OCI-M2 (cell line): ENCODE measurements around the gene PDAP1.
"Not testable (repeated sequence)": the region's sequence is repeated elsewhere in the genome, so short reads cannot be mapped to it uniquely, and the experiment has no call there.

Experiments used
- DNase-seq: peaks from one replicate; lab custom pipeline; 2025; ENCODE audit not compliant: unreplicated experiment; lab: John Stamatoyannopoulos, UW

PDAP1 gene

DNA sequence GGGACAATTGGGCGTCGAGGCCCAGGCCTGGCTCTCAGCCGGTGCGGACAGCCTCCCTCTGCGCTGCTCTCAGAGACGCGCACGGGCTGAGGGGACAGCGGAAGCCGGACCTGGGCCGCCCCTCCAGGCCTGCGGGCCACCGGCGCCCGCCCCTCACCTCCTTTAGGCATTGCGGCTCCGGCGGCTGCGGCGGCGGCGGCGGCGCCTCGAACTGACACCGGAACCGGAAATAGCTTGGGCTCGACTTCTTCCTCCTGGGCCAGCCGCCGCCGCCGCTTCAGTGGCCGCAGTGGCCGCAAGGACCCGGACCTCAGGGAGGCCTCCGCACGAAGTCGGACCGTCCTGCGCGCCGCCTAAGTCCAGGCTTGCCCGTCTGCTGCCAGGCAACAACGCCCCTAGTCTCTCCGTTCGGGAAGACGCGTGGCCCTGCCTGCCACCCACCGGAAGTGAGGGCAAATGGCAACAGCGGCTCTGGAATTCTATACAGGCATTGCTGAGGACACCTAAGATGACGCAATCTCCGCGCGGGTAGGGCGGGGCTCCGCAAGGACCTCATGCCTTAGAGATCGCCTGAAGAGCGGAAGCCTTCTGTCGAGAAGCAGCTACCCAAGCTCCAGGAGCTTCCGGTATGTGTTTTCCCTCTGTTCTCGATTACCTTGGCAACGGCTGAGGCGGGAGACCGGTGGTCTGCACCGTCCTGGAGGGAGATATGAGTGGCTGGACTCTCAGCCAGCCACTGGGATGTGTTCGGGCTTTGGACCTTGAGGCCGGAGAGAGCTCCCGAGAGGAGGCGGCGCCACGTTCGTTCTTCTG is at the start of gene PDAP1, which contains the start of gene BUD31:
PDAP1 (minus strand) TSS at position 219 of the 813 bp plus-strand sequence; CDS start at position 170, 49 bp downstream.
BUD31 (plus strand) TSS at position 591 of the 813 bp plus-strand sequence. CDS start 2,124 bp downstream, outside the sequence.
- peak; percentile 64 for DNase-seq

GRCh38 chr7:99457650-99458493 is 49.5 kb upstream of the PDAP1 start:
- DNase-seq = no peak

GRCh38 chr7:99457050-99457649 is 48.8 kb upstream of the PDAP1 start:
- DNase-seq = no peak

DNA sequence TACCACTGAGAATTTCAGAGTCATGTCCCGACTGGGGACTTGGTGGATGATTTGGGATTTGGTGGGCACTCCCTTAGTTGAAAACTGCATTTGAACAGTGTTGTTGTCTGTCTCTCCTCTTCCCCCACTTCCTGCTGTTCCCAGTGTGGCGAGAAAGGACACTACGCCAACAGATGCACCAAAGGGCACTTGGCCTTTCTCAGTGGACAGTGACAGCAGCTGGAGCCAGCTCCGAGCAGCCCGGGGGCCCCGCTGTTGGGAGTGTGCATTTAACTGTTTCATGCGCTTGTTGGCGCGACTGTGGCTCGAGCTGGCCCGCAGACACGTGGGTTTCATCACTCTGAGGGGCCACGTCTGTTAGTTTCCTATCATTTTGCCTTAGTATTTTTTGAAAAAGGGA is 47.9 kb upstream of the PDAP1 start:
- no peak for DNase-seq

- DNase-seq = no peak
Measured at GRCh38 chr7:99455874-99456273, 47.5 kb upstream of the PDAP1 start.

- DNase-seq = no peak
Measured at GRCh38 chr7:99453105-99453504, 44.7 kb upstream of the PDAP1 start.

GRCh38 chr7:99452541-99452940 is 44.1 kb upstream of the PDAP1 start:
- DNase-seq = no peak

- DNase-seq = no peak
Measured at GRCh38 chr7:99451936-99452335, 43.5 kb upstream of the PDAP1 start.

- DNase-seq = no peak
Measured at GRCh38 chr7:99449326-99449725, 40.9 kb upstream of the PDAP1 start.

- DNase-seq = no peak
Measured at GRCh38 chr7:99448855-99449254, 40.5 kb upstream of the PDAP1 start.

DNA sequence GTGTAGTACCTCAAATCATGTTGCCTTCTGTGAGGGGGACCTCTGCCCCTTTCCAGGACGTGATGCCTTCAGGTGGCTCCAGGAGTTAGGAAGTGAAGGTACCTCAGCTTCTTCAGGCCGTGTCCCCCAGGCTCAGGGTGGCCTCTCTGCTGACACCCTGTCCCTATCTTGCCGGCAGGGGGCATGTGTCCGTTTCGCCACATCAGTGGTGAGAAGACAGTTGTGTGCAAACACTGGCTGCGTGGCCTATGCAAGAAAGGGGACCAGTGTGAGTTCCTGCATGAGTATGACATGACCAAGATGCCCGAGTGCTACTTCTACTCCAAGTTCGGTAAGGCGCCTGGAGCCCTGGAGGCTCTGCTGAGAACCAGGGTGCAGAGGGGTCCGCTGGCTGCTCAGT is 39.5 kb upstream of the PDAP1 start:
- no peak for DNase-seq

DNA sequence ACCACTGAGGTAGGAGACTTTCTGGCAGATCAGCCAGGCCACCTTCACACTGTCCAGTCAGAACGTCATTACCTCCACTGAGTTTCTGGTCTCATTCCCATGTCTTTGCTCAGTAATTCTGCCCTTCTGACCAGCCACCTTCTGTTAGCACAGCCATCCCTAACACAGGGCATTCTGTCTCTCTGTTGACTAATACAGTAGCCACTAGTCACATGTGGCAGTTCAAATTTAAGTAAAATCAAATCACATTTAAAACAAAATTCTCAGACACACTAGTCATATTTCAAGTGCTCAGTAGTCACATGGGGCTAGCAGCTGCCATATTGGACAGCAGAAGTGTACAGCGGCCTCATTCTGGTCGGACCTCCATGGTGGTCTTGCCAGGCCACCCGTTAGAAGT is 37.7 kb upstream of the PDAP1 start:
- DNase-seq = no peak

- DNase-seq = no peak
Measured at GRCh38 chr7:99440195-99440594, 31.8 kb upstream of the PDAP1 start.

DNA sequence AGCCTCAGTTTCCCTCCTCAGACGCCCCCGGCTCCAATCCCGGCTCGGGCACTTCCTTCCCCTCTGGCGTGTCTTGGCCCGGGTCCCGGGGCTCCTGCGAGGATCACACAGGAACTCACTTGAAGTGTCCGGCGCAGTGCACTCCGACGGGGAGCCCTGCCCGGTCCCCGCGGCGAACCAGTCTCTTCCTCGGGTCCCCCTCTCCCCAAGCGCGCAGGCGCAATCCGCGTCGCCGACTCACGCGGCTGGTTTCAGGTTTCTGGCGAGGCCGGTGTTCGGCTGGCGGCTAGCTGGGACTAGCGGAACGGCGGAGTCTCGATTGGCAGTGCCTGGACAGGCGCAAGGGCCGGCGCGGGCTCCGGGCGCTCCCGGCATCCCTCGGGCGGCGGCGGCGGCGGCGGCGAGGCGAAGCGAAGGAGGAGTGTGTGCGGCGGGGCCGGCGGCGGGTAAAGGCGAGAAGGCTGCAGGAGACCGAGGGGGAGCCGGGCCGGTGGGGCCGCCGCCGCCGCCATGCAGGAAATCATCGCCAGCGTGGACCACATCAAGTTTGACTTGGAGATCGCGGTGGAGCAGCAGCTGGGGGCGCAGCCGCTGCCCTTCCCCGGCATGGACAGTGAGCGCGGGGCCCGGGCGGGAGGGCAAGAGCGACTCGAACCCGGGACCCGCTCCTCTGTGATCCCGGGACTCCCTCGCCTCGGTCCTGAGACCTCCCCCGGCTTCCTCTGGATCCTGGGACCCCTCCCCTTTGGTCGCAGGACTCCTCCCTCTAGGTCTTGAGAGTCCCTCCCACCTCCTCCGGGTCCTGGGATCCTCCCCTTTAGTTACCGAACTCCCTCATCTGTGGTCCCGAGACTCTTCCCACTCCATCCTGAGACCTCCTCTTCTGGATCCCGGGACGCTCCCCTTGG is 30.4 kb upstream of the PDAP1 start, which contains the start of the genes CPSF4 and PTCD1:
CPSF4 (plus strand) TSS at position 371 of the 908 bp plus-strand sequence; CDS start at position 511, 140 bp downstream.
PTCD1 (minus strand) TSS at position 226 of the 908 bp plus-strand sequence. CDS start 3,556 bp downstream, outside the sequence.
- DNase-seq = peak; percentile 23

- no peak for DNase-seq
Measured at GRCh38 chr7:99437946-99438572, 29.7 kb upstream of the PDAP1 start.

GRCh38 chr7:99433158-99433557 is 24.8 kb upstream of the PDAP1 start:
- DNase-seq = no peak

GRCh38 chr7:99431756-99432540 is 23.6 kb upstream of the PDAP1 start:
- not testable (repeated sequence) for DNase-seq

DNA sequence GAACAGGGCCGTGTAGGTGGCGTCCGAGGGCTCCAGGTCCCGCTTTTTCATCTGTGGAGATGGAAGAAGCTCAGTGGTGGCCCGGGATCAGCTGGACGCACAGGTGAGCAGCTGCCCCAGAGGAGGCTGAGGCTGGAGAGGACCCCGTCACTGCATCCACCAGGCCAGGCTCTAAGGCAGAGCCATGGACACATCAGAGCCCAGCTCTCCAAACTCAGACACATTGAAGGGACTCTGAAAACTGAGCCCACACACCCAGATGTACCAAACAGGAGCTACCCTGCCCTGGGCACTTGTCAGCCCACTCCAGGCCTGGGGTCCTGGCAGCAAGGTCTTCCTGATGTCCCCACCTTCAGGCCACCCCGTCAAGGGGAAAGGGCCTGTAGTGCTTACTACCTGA is 21.4 kb upstream of the PDAP1 start:
- no peak for DNase-seq

DNA sequence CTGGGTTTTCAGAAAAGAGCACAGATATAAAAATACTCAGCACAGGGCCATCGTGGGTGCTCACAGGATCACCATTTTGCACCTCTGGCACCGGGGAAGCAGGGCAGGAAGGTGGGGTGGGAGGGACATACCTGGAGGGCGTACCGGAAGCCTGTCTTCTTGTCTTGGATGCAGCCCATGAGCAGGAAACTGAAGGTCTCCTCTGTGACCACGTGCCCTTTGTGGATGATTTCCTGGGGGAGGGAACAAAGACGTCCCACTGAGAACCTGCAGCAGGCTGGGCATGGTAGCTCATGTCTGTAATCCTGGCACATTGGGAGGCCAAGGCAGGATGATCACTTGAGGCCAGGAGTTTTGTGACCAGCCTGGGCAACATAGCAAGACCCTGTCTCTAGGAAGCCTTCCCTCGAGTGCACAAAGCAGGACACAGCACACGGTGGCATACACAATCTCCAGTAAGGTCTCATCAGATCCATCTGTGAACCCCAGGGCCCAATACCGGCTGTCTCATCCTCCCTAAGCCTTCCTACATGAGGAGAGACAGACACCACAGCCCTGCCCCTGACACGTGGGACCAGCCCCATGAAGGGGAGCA is 20.7 kb upstream of the PDAP1 start:
- DNase-seq = no peak
